Spleen (tissue), 11 donors: ENCODE results near the gene CDX2. TPM values are rescaled to one million over a fixed set of nuclear protein-coding genes. Genes with fewer than 3 reads are reported as not detected.

Experiments
- DNase-seq: peaks from one replicate; pipeline ENCODE4 v3.0.0-alpha.2; 2020
- H3K27ac ChIP-seq, 8 donors: fragments of 200-600 bp; sonication (generic) in 7 of 8; 1 replicate in 4 of 8; 2 replicates in 4 of 8; pipeline versions ENCODE4 v1.5.0 to v1.8.0; 2016 to 2021; ENCODE audit warnings: inconsistent platforms in 4 of 8, mild to moderate bottlenecking in 4 of 8, moderate library complexity in 1 of 8
- H3K27me3 ChIP-seq, 7 donors: fragments of 200-600 bp; sonication (generic) in 6 of 7; replicated peaks in 1 of 7; 1 replicate in 4 of 7; 2 replicates in 3 of 7; pipeline versions ENCODE4 v1.5.0 to v1.8.0; 2016 to 2021; ENCODE audit warnings: inconsistent platforms in 3 of 7, mild to moderate bottlenecking in 1 of 7
- H3K36me3 ChIP-seq, 6 donors: fragments of 200-600 bp; sonication (generic) in 5 of 6; 1 replicate in 4 of 6; 2 replicates in 2 of 6; pipeline versions ENCODE4 v1.5.0 to v1.8.0; 2016 to 2021; ENCODE audit warnings: inconsistent platforms in 2 of 6
- H3K4me1 ChIP-seq, 6 donors: fragments of 200-600 bp; sonication (generic) in 5 of 6; 1 replicate in 3 of 6; 2 replicates in 3 of 6; pipeline versions ENCODE4 v1.5.0 to v1.8.0; 2016 to 2021; ENCODE audit warnings: inconsistent platforms in 3 of 6
- H3K4me3 ChIP-seq, 8 donors: fragments of 200-600 bp; sonication (generic) in 7 of 8; 1 replicate in 4 of 8; 2 replicates in 4 of 8; pipeline versions ENCODE4 v1.5.0 to v1.8.0; 2016 to 2021; ENCODE audit warnings: inconsistent platforms in 4 of 8, mild to moderate bottlenecking in 4 of 8, moderate library complexity in 2 of 8
- H3K9me3 ChIP-seq, 8 donors: fragments of 200-600 bp; sonication (generic) in 7 of 8; 1 replicate in 4 of 8; 2 replicates in 4 of 8; pipeline versions ENCODE4 v1.5.0 to v1.8.0; 2016 to 2021; ENCODE audit warnings: inconsistent platforms in 4 of 8
- POLR2A ChIP-seq, 3 donors: fragments of 450-650 bp; IDR thresholded peaks; one replicate each; pipeline ENCODE4 v1.5.1; 2017; ENCODE audit warnings: antibody characterized with exemption in 3 of 3, mild to moderate bottlenecking in 1 of 3
- POLR2AphosphoS5 ChIP-seq, 3 donors: sonication (generic); formaldehyde crosslinking; IDR thresholded peaks; one replicate each; pipeline ENCODE4 v1.5.1; 2017; ENCODE audit warnings: antibody characterized with exemption in 3 of 3
- WGBS, 5 donors: extraction: QIAGEN DNeasy Blood & Tissue Kit in 3 of 5; methylation state at CpG; one replicate each; pipeline versions ENCODE4 v1.1.5 to v1.1.7; 2013 to 2018; 5-methylcytosine and 5-hydroxymethylcytosine counted together
- intact Hi-C: fragments of 100-400 bp; cut with DNase I; formaldehyde crosslinking; loops from one replicate; pipeline ENCODE4 v1.15.0; 2023; ENCODE audit warnings: low total_unique reads
- polyA plus RNA-seq, 3 donors: library from polyadenylated mRNA; stranded (reverse); fragments of 200-250 nt; gene quantifications; one replicate each; pipeline ENCODE4 v1.2.1, GENCODE V29; 2013
- total RNA-seq, 7 donors: library from RNA; depleted of rRNA in 3 of 7; stranded (reverse); fragments of >200 nt in 3 of 7; fragmentation: NEBNext Ultra II Directional in 4 of 7; extraction: Animal tissue kit (Norgen Biotek cat#: 25700) in 4 of 7; gene quantifications; one replicate each; pipeline versions ENCODE4 v1.1.0 to v1.2.1, GENCODE V29; 2016 to 2021
- TF ChIP-seq, protein P1 (sequence below), 11 experiments: fragments of 200-600 bp in 7 of 11; fragments of 450-650 bp in 4 of 11; sonication (generic) in 4 of 11; IDR thresholded peaks in 8 of 11; conservative IDR thresholded peaks in 3 of 11; 1 replicate in 7 of 11; 2 replicates in 4 of 11; pipeline versions ENCODE4 v1.4.0 to v1.8.0; 2016 to 2021; ENCODE audit warnings: antibody characterized with exemption in 11 of 11, inconsistent platforms in 4 of 11, mild to moderate bottlenecking in 1 of 11
- donor health status: healthy with polysubstance abuse.
- donor health status: DM: no; HTN: no; CAD: no; lungs with moderate emphysema.
- donor health status: DM: no; HTN: no; CAD: no.
- donor health status: Bipolar disorder and iron deficiency.
- donor health status: healthy.
- donor health status: DM: no; HTN: no; CAD: no.
- donor health status: DM: yes; HTN: yes; CAD: no.

CDX2 gene
- total and polyA plus RNA-seq, 10 donors = 0.02 to 0.03 TPM; not detected in 8

DNA sequence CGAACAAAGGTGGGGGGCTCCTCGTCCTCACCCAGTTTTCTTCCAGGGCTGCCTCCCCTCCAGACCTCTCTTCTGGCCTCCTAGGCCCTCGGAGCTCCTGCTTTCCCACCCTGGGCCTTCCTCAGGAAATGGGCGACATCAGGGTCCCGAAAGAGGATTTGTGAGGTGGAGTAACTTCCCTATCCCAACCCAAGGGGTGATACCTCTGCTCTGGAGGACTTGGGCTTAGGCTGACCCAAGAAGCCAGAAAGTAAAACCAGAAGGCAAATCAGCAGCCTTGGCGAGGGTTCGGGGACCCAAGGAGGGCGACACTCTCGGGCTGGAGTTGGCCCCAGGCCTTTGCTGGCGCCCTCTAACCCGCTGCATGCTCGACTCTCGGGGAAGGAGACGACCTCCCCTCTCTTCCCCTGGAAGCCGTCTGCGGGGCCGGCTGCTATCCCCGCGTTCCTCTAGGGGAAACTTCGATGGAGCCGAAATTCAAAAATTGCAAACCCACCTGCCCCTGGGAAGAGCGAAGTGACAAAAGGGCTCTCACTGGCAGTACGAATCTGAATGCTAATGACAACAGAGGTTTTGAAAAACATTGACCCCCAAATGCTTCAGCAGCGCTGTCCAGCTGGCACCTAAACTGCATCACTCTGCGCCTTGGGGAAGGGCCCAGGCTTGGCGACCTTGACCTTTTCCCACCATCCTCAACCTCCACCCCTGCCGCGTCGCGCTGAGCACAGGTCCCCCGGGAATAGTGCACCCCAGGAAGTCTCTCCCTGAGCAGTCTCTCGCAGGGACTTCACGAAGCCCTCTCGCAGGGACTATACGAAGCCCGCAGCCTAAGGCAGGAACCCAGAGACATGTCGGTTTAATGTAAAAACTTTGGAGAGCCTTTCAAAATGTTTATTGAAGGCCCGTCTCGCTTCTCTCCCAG, 46.9 kb downstream of the CDX2 start:
- intact Hi-C loops = no loop called here
- 6 to 12% (median 9%) methylated on average over 34 to 39 of the region's 39 CpGs for WGBS, 5 donors
- Histone ChIP-seq H3K27ac (no peak overlapping the region), H3K27me3 (peaks cover 29 to 100% (median 100%) of the 10 kb centered on the region in 7 donors), H3K4me1 (peaks cover 25 to 78% (median 61%) of the 10 kb centered on the region in 6 donors), H3K4me3 (peak overlapping the region in 2 of 8 donors; percentile 37 to 67), H3K9me3 (peaks cover 0 to 8% (median 0%) of the 10 kb centered on the region in 8 donors), H3K36me3 (no peaks in the 10 kb centered on the region)
- no peak for DNase-seq
- TF ChIP-seq, protein P1, sequence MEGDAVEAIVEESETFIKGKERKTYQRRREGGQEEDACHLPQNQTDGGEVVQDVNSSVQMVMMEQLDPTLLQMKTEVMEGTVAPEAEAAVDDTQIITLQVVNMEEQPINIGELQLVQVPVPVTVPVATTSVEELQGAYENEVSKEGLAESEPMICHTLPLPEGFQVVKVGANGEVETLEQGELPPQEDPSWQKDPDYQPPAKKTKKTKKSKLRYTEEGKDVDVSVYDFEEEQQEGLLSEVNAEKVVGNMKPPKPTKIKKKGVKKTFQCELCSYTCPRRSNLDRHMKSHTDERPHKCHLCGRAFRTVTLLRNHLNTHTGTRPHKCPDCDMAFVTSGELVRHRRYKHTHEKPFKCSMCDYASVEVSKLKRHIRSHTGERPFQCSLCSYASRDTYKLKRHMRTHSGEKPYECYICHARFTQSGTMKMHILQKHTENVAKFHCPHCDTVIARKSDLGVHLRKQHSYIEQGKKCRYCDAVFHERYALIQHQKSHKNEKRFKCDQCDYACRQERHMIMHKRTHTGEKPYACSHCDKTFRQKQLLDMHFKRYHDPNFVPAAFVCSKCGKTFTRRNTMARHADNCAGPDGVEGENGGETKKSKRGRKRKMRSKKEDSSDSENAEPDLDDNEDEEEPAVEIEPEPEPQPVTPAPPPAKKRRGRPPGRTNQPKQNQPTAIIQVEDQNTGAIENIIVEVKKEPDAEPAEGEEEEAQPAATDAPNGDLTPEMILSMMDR (IDR thresholded peaks at IDR 0.05 in 8 of 11, conservative IDR thresholded peaks at IDR 0.05 in 3 of 11) = no peak
- TF ChIP-seq POLR2A (IDR thresholded peaks at IDR 0.05) (no peak), POLR2AphosphoS5 (IDR thresholded peaks at IDR 0.05) (no peak)

DNA sequence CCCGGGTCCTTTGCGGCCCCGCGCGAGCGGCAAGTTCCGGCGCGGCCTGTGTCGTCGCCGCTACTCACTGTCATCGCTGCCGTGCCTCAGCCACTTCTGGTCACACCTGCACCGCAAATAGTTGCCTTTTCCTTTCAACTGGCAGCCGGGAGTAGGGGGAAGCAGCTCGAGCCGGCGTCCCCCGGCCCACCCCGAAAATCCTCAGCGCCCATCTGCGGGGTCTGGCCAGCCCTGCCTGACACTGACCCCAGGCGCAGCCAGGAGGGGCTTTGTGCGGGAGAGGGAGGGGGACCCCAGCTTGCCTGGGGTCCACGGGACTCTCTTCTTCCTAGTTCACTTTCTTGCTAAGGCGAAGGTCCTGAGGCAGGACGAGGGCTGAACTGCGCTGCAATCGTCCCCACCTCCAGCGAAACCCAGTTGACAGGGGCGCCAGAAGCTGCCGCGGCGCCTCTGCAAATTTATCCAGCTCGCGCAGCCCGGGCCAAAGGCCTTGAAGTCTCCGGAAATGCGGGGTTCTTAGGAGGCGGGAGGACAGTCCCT, 47.6 kb downstream of the CDX2 start:
- Histone ChIP-seq H3K9me3 (peaks cover 0 to 8% (median 0%) of the 10 kb centered on the region in 8 donors), H3K27ac (no peak overlapping the region), H3K4me3 (peak overlapping the region; percentile 11 to 67 (median 36)), H3K36me3 (no peaks in the 10 kb centered on the region), H3K27me3 (peaks cover 31 to 100% (median 100%) of the 10 kb centered on the region in 7 donors), H3K4me1 (peaks cover 21 to 75% (median 58%) of the 10 kb centered on the region in 6 donors)
- whole genome bisulfite sequencing, 5 donors = 2 to 10% (median 4%) methylated on average over 17 to 41 of the region's 41 CpGs
- intact Hi-C loops = no loop called here
- no peak for DNase-seq
- TF ChIP-seq, protein P1 (IDR thresholded peaks at IDR 0.05 in 8 of 11, conservative IDR thresholded peaks at IDR 0.05 in 3 of 11) = no peak
- TF ChIP-seq POLR2A (IDR thresholded peaks at IDR 0.05) (no peak), POLR2AphosphoS5 (IDR thresholded peaks at IDR 0.05) (no peak)

DNA sequence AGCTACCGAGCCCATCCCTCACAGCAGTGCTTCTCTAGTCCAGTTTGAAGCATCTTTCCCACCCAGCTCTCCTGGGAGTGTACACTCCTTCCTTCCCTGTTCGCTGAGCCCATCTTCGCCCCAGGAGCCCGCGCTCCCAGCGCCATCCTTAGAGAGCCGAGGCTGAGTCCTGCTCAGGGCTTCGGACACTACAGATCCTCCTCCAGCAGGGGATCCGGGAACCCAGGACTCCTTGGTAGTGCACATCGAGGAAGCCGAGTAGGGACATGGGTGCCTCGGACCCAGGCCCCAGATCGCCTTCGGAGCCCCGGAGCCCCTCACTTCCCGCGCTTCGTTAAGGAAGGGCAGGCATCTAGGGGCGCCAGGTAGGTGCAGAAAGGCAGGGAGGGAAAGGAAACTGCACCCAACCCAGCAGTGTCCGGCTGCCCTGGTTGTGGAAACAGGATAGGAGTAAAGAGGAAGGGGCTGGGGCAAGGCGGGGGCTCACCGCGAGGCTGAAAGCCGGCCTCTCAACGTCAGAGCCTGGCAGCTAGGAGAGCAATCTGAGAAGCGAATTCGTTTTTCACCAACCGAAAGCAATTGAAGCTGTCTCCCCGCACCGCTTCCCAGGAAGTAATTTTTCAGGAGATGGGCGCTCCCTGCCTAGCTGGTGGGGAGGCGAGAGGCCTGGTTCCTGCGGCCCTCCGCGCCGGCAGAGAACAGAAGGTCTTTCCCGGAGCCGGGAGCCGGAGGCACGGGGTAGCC, 48.3 kb downstream of the CDX2 start:
- no peak for DNase-seq
- TF ChIP-seq POLR2A (IDR thresholded peaks at IDR 0.05) (no peak), POLR2AphosphoS5 (IDR thresholded peaks at IDR 0.05) (no peak)
- TF ChIP-seq, protein P1 (IDR thresholded peaks at IDR 0.05 in 8 of 11, conservative IDR thresholded peaks at IDR 0.05 in 3 of 11) = no peak
- H3K9me3 ChIP-seq = peaks cover 0 to 8% (median 0%) of the 10 kb centered on the region in 8 donors
- intact Hi-C loops = no loop called here
- peak overlapping the region; percentile 11 to 67 (median 36) for H3K4me3 ChIP-seq
- H3K4me1 ChIP-seq = peaks cover 21 to 72% (median 57%) of the 10 kb centered on the region in 6 donors
- no peaks in the 10 kb centered on the region for H3K36me3 ChIP-seq
- WGBS, 5 donors = 1 to 3% (median 2%) methylated on average over 30 to 40 of the region's 40 CpGs
- H3K27ac ChIP-seq = no peak overlapping the region
- peaks cover 35 to 100% (median 100%) of the 10 kb centered on the region in 7 donors for H3K27me3 ChIP-seq
